Activated naive CD8-positive, alpha-beta T cell treated with anti-CD3 and anti-CD28 coated beads, Interleukin-2, amount 10 ng/mL, durations not matched to agents 7 days and 5 days (primary cell): Measurements from ENCODE around the gene RNF180. TPM values are rescaled to one million over a fixed set of nuclear protein-coding genes. Genes with fewer than 3 reads are reported as not detected.

Experiments
- ATAC-seq: fragments of 150-1000 bp; cut with Tn5 transposase; one replicate; pipeline ENCODE4 v1.10.0; 2021; ENCODE audit warnings: low read depth, moderate library complexity
- POLR2A ChIA-PET: fragments of 350-600 bp; sonication (Branson Sonifier 250); formaldehyde crosslinking; loops from one replicate; lab custom pipeline; 2021; ENCODE audit warnings: antibody characterized with exemption; lab: Charles Lee
- DNase-seq: peaks from one replicate; pipeline ENCODE4 v3.0.0; 2021
- H3K27ac Mint-ChIP-seq: one replicate; pipeline ENCODE4 v1.8.0; 2022; ENCODE audit warnings: mild to moderate bottlenecking, mixed read lengths
- H3K27me3 Mint-ChIP-seq: one replicate; pipeline ENCODE4 v1.8.0; 2022; ENCODE audit warnings: mild to moderate bottlenecking, moderate library complexity, mixed read lengths
- H3K36me3 Mint-ChIP-seq: one replicate; pipeline ENCODE4 v1.8.0; 2021; ENCODE audit warnings: mild to moderate bottlenecking, mixed read lengths
- H3K4me1 Mint-ChIP-seq: one replicate; pipeline ENCODE4 v1.8.0; 2021; ENCODE audit warnings: mixed read lengths
- H3K4me3 Mint-ChIP-seq: one replicate; pipeline ENCODE4 v1.8.0; 2022; ENCODE audit warnings: mild to moderate bottlenecking, moderate library complexity, mixed read lengths
- H3K9me3 Mint-ChIP-seq: one replicate; pipeline ENCODE4 v1.8.0; 2021; ENCODE audit warnings: mixed read lengths
- total RNA-seq, 2 experiments: library from RNA; stranded (reverse); gene quantifications; one replicate each; pipeline ENCODE4 v1.2.3, GENCODE V29; 2021

RNF180 gene
- total RNA-seq, 2 experiments from 2014 or later: not detected

- POLR2A ChIA-PET: no interaction called here
- Mint-ChIP-seq H3K27ac (no peak overlapping the region), H3K36me3 (no peaks in the 10 kb centered on the region), H3K9me3 (no peaks in the 10 kb centered on the region), H3K4me1 (peaks cover 2% of the 10 kb centered on the region), H3K4me3 (no peak overlapping the region), H3K27me3 (peaks cover 21% of the 10 kb centered on the region)
- ATAC-seq: no peak
- no peak for DNase-seq
Observed at GRCh38 chr5:64161420-64161819, 4.2 kb upstream of the RNF180 start.

DNA sequence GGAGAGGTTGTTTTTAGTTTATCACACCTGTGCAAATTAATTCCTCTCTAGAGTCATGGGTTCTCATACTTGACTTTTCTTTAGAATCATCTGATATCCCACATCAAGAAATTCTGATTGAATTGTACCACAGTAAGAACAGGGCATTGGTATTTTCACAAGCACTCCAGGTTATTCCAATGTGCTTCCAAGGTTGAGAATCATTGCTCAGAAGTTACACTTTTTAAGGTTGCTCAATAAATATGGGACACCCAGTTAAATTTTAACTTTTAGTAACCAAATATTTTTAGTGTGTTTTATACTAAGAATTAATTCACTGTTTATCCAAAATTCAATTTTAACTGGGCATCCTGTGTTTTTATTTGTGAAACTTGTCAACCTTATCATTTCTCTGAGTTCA lies 2.5 kb upstream of the RNF180 start:
- no peak for ATAC-seq
- POLR2A ChIA-PET: no interaction called here
- H3K27me3 Mint-ChIP-seq: peaks cover 31% of the 10 kb centered on the region
- no peak overlapping the region for H3K27ac Mint-ChIP-seq
- H3K4me3 Mint-ChIP-seq: no peak overlapping the region
- DNase-seq: no peak
- no peaks in the 10 kb centered on the region for H3K36me3 Mint-ChIP-seq
- H3K9me3 Mint-ChIP-seq: no peaks in the 10 kb centered on the region
- H3K4me1 Mint-ChIP-seq: peaks cover 2% of the 10 kb centered on the region

GRCh38 chr5:64163746-64164145 lies 1.9 kb upstream of the RNF180 start:
- Mint-ChIP-seq H3K27me3 (peaks cover 31% of the 10 kb centered on the region), H3K9me3 (no peaks in the 10 kb centered on the region), H3K4me3 (no peak overlapping the region), H3K36me3 (no peaks in the 10 kb centered on the region), H3K27ac (no peak overlapping the region), H3K4me1 (peaks cover 2% of the 10 kb centered on the region)
- no peak for DNase-seq
- POLR2A ChIA-PET: no interaction called here
- ATAC-seq: no peak

GRCh38 chr5:64164166-64164565 lies 1.5 kb upstream of the RNF180 start:
- no peaks in the 10 kb centered on the region for H3K9me3 Mint-ChIP-seq
- no peak overlapping the region for H3K4me3 Mint-ChIP-seq
- H3K27me3 Mint-ChIP-seq: peaks cover 31% of the 10 kb centered on the region
- DNase-seq: no peak
- peaks cover 2% of the 10 kb centered on the region for H3K4me1 Mint-ChIP-seq
- POLR2A ChIA-PET: no interaction called here
- H3K27ac Mint-ChIP-seq: no peak overlapping the region
- no peaks in the 10 kb centered on the region for H3K36me3 Mint-ChIP-seq
- no peak for ATAC-seq

- H3K4me3 Mint-ChIP-seq: peak overlapping the region; percentile 37
- no peak for ATAC-seq
- DNase-seq: no peak
- POLR2A ChIA-PET: no interaction called here
- peaks cover 31% of the 10 kb centered on the region for H3K27me3 Mint-ChIP-seq
- H3K36me3 Mint-ChIP-seq: no peaks in the 10 kb centered on the region
- H3K27ac Mint-ChIP-seq: no peak overlapping the region
- peaks cover 2% of the 10 kb centered on the region for H3K4me1 Mint-ChIP-seq
- no peaks in the 10 kb centered on the region for H3K9me3 Mint-ChIP-seq
Observed at GRCh38 chr5:64165160-64165499, 513 bp upstream of the RNF180 start.

- H3K9me3 Mint-ChIP-seq: no peaks in the 10 kb centered on the region
- peak overlapping the region; percentile 22 for H3K4me3 Mint-ChIP-seq
- H3K27ac Mint-ChIP-seq: no peak overlapping the region
- peaks cover 31% of the 10 kb centered on the region for H3K27me3 Mint-ChIP-seq
- ATAC-seq (no peak), DNase-seq (no peak)
- H3K4me1 Mint-ChIP-seq: peaks cover 2% of the 10 kb centered on the region
- H3K36me3 Mint-ChIP-seq: no peaks in the 10 kb centered on the region
- POLR2A ChIA-PET: no interaction called here
Observed at GRCh38 chr5:64166201-64166959, 737 bp downstream of the RNF180 start.

- Mint-ChIP-seq H3K27ac (no peak overlapping the region), H3K9me3 (no peaks in the 10 kb centered on the region), H3K4me3 (no peak overlapping the region), H3K4me1 (no peaks in the 10 kb centered on the region), H3K36me3 (no peaks in the 10 kb centered on the region), H3K27me3 (no peaks in the 10 kb centered on the region)
- ATAC-seq (no peak), DNase-seq (no peak)
- POLR2A ChIA-PET: no interaction called here
Observed at GRCh38 chr5:64176301-64176700, 10.7 kb downstream of the RNF180 start.

GRCh38 chr5:64180661-64181343 lies 15.2 kb downstream of the RNF180 start:
- Mint-ChIP-seq H3K9me3 (no peaks in the 10 kb centered on the region), H3K27me3 (no peaks in the 10 kb centered on the region), H3K36me3 (no peaks in the 10 kb centered on the region), H3K4me1 (no peaks in the 10 kb centered on the region), H3K27ac (no peak overlapping the region), H3K4me3 (no peak overlapping the region)
- ATAC-seq: no peak
- no peak for DNase-seq
- POLR2A ChIA-PET: no interaction called here

- DNase-seq (no peak), ATAC-seq (no peak)
- Mint-ChIP-seq H3K27ac (no peak overlapping the region), H3K4me1 (no peaks in the 10 kb centered on the region), H3K9me3 (no peaks in the 10 kb centered on the region), H3K4me3 (no peak overlapping the region), H3K27me3 (no peaks in the 10 kb centered on the region), H3K36me3 (no peaks in the 10 kb centered on the region)
- POLR2A ChIA-PET: no interaction called here
Observed at GRCh38 chr5:64181440-64181839, 15.8 kb downstream of the RNF180 start.

DNA sequence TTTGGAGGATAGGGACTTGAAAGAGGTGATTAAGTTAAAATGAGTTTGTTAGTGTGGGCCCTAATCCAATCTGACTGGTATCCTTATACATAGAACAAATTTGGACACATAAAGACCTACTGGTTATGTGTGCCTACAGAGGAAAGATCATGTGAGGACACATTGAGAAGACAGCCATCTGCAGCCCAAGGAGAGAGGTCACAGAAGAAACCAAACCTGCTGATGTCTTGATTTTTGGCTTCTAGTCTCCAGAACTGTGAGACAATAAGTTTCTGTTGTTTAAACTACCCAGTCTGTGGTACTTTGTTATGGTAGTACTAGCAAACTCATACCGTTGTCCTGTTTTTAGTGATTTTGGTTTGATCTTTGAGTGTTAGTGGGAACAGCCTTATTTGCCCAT lies 18.3 kb downstream of the RNF180 start:
- POLR2A ChIA-PET: no interaction called here
- Mint-ChIP-seq H3K36me3 (no peaks in the 10 kb centered on the region), H3K4me3 (no peak overlapping the region), H3K9me3 (no peaks in the 10 kb centered on the region), H3K27me3 (no peaks in the 10 kb centered on the region), H3K4me1 (no peaks in the 10 kb centered on the region), H3K27ac (no peak overlapping the region)
- ATAC-seq: no peak
- DNase-seq: no peak

- no peaks in the 10 kb centered on the region for H3K4me1 Mint-ChIP-seq
- no peaks in the 10 kb centered on the region for H3K36me3 Mint-ChIP-seq
- no peaks in the 10 kb centered on the region for H3K27me3 Mint-ChIP-seq
- H3K4me3 Mint-ChIP-seq: no peak overlapping the region
- H3K27ac Mint-ChIP-seq: no peak overlapping the region
- no peak for ATAC-seq
- DNase-seq: no peak
- POLR2A ChIA-PET: no interaction called here
- no peaks in the 10 kb centered on the region for H3K9me3 Mint-ChIP-seq
Observed at GRCh38 chr5:64184832-64185231, 19.2 kb downstream of the RNF180 start.

DNA sequence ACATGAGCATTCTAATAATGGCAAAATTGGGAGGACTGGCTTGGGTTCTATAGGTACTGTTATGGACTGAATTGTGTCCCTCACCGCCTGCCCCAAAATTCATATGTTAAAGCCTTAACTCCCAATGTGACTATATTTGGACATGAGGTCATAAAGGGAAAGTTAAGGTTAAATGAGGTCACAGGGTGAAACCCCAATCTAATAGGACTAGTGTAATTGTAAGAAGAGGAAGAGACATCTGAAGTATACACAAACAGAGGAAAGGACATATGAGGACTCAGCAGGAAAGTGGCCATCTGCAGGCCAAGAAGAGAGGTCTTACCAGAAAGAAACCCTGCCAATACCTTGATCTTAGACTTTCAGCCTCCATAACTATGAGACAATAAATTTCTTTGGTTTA lies 23.1 kb downstream of the RNF180 start:
- POLR2A ChIA-PET: no interaction called here
- ATAC-seq (no peak), DNase-seq (no peak)
- no peaks in the 10 kb centered on the region for H3K4me1 Mint-ChIP-seq
- no peak overlapping the region for H3K27ac Mint-ChIP-seq
- H3K27me3 Mint-ChIP-seq: no peaks in the 10 kb centered on the region
- no peaks in the 10 kb centered on the region for H3K9me3 Mint-ChIP-seq
- no peaks in the 10 kb centered on the region for H3K36me3 Mint-ChIP-seq
- H3K4me3 Mint-ChIP-seq: no peak overlapping the region

DNA sequence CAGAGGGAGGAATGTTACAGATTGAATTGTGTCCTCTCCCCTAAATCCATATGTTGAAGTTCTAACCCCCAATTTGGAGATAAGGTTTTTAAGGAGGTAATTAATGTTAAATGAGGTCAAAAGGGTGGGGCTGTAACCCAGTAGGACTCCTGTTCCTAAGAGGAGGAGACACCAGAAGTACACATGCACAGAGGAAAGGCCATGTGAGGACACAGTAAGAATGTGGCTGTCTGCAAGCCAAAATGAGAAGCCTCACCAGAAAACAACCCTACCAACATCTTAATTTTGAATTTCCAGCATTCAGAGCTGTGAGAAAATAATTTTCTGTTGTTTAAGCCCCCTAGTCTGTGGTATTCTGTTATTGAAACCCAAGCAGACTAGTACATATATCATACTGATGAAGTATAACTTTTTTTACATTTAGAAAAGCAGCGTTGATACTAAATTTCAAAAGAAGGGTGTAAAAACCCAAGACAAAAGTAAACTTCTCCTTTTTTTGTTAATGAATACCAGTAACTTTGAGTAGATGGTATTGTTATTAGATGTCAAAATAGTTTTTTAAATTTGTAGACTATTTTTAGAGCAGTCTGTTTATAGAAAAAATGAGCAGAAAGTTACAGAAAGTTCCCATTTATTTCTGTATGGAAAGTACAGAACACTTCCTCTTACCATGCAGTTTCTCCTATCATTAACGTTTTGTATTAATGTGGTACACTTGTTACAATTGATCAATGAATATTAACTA lies 25.1 kb downstream of the RNF180 start:
- no peak for DNase-seq
- H3K4me1 Mint-ChIP-seq: no peaks in the 10 kb centered on the region
- POLR2A ChIA-PET: no interaction called here
- H3K36me3 Mint-ChIP-seq: no peaks in the 10 kb centered on the region
- no peaks in the 10 kb centered on the region for H3K27me3 Mint-ChIP-seq
- ATAC-seq: no peak
- no peak overlapping the region for H3K4me3 Mint-ChIP-seq
- H3K9me3 Mint-ChIP-seq: no peaks in the 10 kb centered on the region
- H3K27ac Mint-ChIP-seq: no peak overlapping the region

GRCh38 chr5:64195981-64196380 lies 30.3 kb downstream of the RNF180 start:
- POLR2A ChIA-PET: no interaction called here
- Mint-ChIP-seq H3K27ac (no peak overlapping the region), H3K9me3 (no peaks in the 10 kb centered on the region), H3K4me3 (no peak overlapping the region), H3K36me3 (no peaks in the 10 kb centered on the region), H3K4me1 (no peaks in the 10 kb centered on the region), H3K27me3 (no peaks in the 10 kb centered on the region)
- DNase-seq: no peak
- no peak for ATAC-seq
